Measurements from ENCODE around the gene SLC35F1. TPM values are rescaled to one million over a fixed set of nuclear protein-coding genes. Genes with fewer than 3 reads are reported as not detected.

The SLC35F1 gene
- total RNA-seq, 1 donor from 2014 or later = 24.3 TPM

DNA sequence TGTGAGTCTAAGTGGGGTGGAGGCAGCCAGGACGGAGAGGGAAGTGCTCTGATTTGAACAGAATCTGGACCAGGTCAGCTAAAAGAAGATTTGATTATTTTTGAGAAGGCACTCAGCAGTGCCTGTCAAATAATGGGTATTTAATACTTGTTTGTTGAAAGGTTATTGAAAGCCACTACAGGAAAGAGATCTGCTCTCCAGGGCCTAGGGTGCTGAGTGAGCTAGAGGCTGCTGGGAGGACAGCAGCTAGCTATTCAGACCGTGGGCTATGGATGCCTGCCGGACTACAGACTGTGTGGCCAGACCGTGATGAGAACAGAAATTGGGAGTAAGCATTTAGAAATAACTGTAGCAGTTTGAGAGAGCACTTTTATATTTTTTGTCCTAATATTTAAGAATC, 8.8 kb downstream of the SLC35F1 start:
- Histone ChIP-seq H3K9me3 (ENCODE audit: low read depth) (no peaks in the 10 kb centered on the region), H3K27me3 (peaks cover 5% of the 10 kb centered on the region), H3F3A (ENCODE audit: low read depth) (peaks cover 20% of the 10 kb centered on the region), H4K20me1 (ENCODE audit: low read depth) (peaks cover 13% of the 10 kb centered on the region), H3K27ac (no peak overlapping the region), H3K4me2 (no peak overlapping the region), H3K36me3 (no peaks in the 10 kb centered on the region), H3K4me1 (peaks cover 8% of the 10 kb centered on the region), H3K9ac (no peak overlapping the region), H2AFZ (replicated peaks) (no peak overlapping the region), H3K4me3 (no peak overlapping the region), H3K79me2 (ENCODE audit: low read depth) (no peaks in the 10 kb centered on the region)
- peaks cover 4% of the 10 kb centered on the region for H3K36me3 Mint-ChIP-seq
- no peak overlapping the region for H3K4me3 Mint-ChIP-seq
- no peaks in the 10 kb centered on the region for H3K27me3 Mint-ChIP-seq (ENCODE audit: insufficient read depth, low read depth)
- TF ChIP-seq CTCF (IDR thresholded peaks at IDR 0.05) = no peak
- TF ChIP-seq EZH2 (IDR thresholded peaks at IDR 0.05) = no peak
- TF ChIP-seq EZH2phosphoT487 (IDR thresholded peaks at IDR 0.05) = no peak
- H3K4me1 Mint-ChIP-seq = peaks cover 7% of the 10 kb centered on the region
- DNase-seq (ENCODE audit: low spot score) = no peak
- no peak overlapping the region for H3K27ac Mint-ChIP-seq
- H3K9me3 Mint-ChIP-seq = no peaks in the 10 kb centered on the region

- Histone ChIP-seq H3K4me2 (no peak overlapping the region), H3K79me2 (ENCODE audit: low read depth) (no peaks in the 10 kb centered on the region), H3K4me1 (peaks cover 14% of the 10 kb centered on the region), H4K20me1 (ENCODE audit: low read depth) (peaks cover 13% of the 10 kb centered on the region), H3K27ac (no peak overlapping the region), H3K36me3 (no peaks in the 10 kb centered on the region), H3K27me3 (peaks cover 5% of the 10 kb centered on the region), H2AFZ (replicated peaks) (no peak overlapping the region), H3K9ac (no peak overlapping the region), H3K4me3 (no peak overlapping the region), H3K9me3 (ENCODE audit: low read depth) (no peaks in the 10 kb centered on the region), H3F3A (ENCODE audit: low read depth) (peaks cover 27% of the 10 kb centered on the region)
- H3K27me3 Mint-ChIP-seq (ENCODE audit: insufficient read depth, low read depth) = no peaks in the 10 kb centered on the region
- no peak overlapping the region for H3K4me3 Mint-ChIP-seq
- DNase-seq (ENCODE audit: low spot score) = no peak
- no peaks in the 10 kb centered on the region for H3K9me3 Mint-ChIP-seq
- peaks cover 3% of the 10 kb centered on the region for H3K36me3 Mint-ChIP-seq
- no peak overlapping the region for H3K27ac Mint-ChIP-seq
- TF ChIP-seq CTCF (IDR thresholded peaks at IDR 0.05) (no peak), EZH2 (IDR thresholded peaks at IDR 0.05) (no peak), EZH2phosphoT487 (IDR thresholded peaks at IDR 0.05) (no peak)
- H3K4me1 Mint-ChIP-seq = peaks cover 12% of the 10 kb centered on the region
These were observed 9.4 kb downstream of the SLC35F1 start for GRCh38 chr6:117916483-117916882.

GRCh38 chr6:117917176-117917575, 10.1 kb downstream of the SLC35F1 start:
- Histone ChIP-seq H3K4me1 (peaks cover 21% of the 10 kb centered on the region), H4K20me1 (ENCODE audit: low read depth) (peaks cover 13% of the 10 kb centered on the region), H3K9me3 (ENCODE audit: low read depth) (no peaks in the 10 kb centered on the region), H3K36me3 (no peaks in the 10 kb centered on the region), H3K27ac (no peak overlapping the region), H3K4me3 (no peak overlapping the region), H3K9ac (no peak overlapping the region), H3K4me2 (no peak overlapping the region), H3K79me2 (ENCODE audit: low read depth) (no peaks in the 10 kb centered on the region), H2AFZ (replicated peaks) (no peak overlapping the region), H3F3A (ENCODE audit: low read depth) (peaks cover 27% of the 10 kb centered on the region), H3K27me3 (peaks cover 5% of the 10 kb centered on the region)
- H3K27me3 Mint-ChIP-seq (ENCODE audit: insufficient read depth, low read depth) = no peaks in the 10 kb centered on the region
- no peaks in the 10 kb centered on the region for H3K9me3 Mint-ChIP-seq
- peaks cover 3% of the 10 kb centered on the region for H3K36me3 Mint-ChIP-seq
- H3K27ac Mint-ChIP-seq = no peak overlapping the region
- peaks cover 19% of the 10 kb centered on the region for H3K4me1 Mint-ChIP-seq
- TF ChIP-seq CTCF (IDR thresholded peaks at IDR 0.05) (no peak), EZH2 (IDR thresholded peaks at IDR 0.05) (no peak), EZH2phosphoT487 (IDR thresholded peaks at IDR 0.05) (no peak)
- DNase-seq (ENCODE audit: low spot score) = no peak
- no peak overlapping the region for H3K4me3 Mint-ChIP-seq
